Lung microvascular endothelial cell (primary cell): ENCODE data around the gene PRDM15. TPM values are rescaled to one million over a fixed set of nuclear protein-coding genes. Genes with fewer than 3 reads are reported as not detected.

Experiments used
- DNase-seq, 2 donors: peaks; one replicate each; pipeline versions ENCODE4 v3.0.0 to v3.0.0-alpha.2; 2010; ENCODE audit warnings: low read depth in 2 of 2
- total RNA-seq: library from RNA; depleted of rRNA; stranded (reverse); fragments of >200 nt; gene quantifications from 2 replicates; pipeline ENCODE4 v1.2.1, GENCODE V29; 2014

The PRDM15 gene
- total RNA-seq, 1 donor from 2014 or later = 3.0 TPM

DNA sequence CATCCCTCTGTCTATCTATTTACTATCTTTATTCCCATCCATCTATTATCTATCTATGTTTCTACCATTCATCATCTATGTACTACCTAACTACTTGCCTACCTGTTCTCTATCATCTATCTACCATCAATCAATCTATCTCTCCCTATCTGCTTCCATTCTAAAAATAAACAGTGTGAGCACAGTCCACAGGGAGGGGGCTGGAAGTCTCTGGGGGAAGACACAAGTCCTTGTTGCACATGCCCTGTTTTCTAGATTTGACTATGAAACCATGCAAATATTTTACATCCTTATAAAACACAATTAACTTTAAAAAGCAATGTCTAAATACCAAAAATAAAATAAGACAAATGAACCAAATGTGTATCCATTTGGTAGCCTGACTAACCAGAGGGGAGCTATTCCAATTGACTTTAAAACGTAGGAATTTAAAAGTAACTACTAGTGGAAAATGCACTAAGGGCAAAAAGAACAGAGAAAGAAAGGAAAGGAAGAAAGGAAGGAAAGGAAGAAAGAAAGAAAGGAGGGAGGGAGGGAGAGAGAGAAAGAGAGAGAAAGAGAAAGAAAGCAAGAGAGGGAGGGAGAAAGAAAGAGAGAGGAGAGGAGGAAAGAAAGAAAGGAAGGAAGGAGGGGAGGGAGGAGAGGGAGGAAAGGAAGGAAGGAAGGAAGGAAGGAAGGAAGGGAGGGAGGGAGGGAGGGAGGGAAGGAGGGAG is 98.7 kb downstream of the PRDM15 start:
- no peak for DNase-seq

DNA sequence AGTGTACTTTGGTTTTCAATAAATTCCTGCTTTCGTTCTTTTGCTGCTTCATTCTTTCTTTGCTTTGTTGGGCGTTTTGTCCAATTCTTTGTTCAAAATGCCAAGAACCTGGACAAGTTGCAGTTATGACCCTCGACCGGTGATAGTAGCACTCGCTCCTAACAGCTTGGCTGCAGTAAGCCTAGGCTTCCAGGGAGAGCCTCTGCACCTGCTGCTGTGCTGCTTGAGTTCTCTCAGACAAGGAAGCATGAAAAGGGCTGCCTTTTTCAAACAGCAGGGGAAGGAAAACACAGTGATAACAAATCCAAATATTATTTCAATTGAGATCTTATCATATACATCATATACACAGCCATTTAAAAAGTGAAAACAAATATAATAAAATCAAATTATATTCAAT is 99.5 kb downstream of the PRDM15 start:
- no peak for DNase-seq

DNA sequence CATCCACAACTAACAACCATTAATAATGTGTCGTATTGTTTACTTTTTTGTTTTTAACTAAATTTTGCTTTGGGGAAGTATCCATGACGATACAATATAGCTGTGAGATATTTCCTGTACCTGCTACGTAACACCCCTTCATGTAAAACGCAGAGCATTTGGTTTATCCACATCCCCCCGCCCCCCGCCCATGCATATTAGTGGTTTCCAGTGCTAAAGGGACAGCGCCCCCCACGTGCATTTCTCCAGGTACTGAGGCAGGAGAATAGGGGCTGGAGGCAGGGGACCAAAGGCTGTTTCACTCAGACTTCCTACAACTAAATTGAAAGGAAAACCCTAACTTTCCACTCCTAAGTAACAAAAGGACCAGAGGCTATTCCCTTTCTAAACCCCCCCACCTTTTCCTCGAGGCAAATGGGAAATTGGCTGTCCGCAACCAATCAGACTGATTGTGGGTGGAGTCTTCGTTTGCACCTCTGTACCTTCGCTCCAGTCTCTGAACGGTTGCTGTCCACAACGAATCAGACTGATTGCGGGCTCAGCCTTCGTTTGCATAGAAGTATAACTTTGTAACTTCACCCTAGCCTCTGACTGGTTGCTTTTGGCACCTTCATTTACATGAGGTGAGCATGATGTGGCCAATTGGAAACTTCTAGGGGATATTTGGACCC is 100.1 kb downstream of the PRDM15 start:
- no peak for DNase-seq

DNA sequence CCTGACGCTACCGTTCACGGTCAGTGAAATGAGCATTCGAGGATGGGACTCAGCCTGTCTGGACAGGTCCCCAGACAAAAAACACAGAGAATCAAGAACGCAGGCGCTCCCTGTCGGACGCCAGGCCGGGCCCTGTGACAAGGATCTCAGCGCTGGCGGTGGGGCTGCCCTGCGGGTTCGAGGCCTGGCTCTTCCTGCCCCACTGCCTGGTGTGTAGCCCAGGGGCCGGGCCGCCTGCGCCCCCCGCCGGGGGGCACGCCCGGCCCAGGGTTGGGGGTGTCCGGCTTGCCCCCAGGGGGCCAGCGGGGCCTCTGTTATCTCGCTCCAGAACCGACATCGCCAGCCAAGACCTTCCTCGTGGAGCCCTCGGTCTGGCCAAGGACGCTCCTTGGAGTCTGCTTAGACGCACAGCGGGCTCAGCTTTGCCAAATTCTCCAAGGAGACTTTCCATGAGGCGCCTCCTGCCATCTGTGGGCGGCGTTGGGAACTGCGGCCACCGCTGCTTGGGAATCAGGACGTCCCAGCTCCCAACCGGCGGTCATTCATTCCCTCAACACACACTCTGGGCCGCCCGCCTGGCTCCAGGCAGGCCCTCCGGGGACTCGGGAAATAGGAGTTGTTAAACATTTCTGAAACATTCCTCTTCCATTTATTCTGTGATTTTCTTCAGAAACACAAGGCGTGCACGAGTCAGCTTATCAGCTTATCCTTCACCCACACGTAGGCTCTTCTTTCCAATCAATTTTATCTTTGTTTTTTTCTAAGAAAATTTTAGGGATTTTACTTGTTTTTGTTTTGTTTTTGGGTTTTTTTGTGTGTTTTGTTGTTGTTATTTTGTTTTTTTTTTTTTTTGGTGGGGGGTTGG is 101.0 kb downstream of the PRDM15 start:
- DNase-seq = peak; percentile 68 to 75

DNA sequence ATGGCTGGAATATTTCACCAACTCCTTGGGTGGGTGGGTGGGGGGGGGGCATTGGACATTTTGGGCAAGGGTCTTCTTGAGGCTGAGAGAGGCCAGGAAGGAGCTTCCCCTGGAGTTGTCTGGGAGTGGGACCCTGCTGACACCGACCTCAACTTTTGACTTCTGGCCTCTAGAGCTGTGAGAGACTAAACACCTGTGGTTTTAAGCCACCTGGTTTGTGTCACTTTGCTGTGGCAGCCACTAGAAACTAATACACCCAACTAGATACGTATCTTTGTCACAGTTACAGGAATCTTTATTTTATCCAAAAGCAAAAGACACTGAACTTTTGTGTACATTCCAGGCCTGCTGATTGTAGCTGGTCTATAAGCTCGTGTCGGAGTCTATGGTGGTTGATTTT is 102.4 kb downstream of the PRDM15 start:
- DNase-seq = no peak

DNA sequence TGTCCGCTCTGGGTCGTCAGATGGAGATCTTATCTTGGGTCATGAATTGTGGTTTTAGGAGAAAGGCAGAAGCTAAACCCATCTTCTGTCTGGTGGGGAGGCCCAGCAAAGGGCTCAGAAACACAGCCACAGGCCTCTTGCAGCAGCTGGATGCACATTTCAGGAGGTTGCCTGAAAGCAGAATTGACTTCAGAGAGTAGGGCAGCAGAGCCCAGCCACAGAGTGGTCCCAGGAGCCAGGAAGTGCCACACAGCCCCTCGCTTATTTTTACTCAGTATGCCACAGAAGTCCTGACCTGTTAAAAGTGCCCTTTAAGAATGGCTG is 104.0 kb downstream of the PRDM15 start:
- no peak for DNase-seq

DNA sequence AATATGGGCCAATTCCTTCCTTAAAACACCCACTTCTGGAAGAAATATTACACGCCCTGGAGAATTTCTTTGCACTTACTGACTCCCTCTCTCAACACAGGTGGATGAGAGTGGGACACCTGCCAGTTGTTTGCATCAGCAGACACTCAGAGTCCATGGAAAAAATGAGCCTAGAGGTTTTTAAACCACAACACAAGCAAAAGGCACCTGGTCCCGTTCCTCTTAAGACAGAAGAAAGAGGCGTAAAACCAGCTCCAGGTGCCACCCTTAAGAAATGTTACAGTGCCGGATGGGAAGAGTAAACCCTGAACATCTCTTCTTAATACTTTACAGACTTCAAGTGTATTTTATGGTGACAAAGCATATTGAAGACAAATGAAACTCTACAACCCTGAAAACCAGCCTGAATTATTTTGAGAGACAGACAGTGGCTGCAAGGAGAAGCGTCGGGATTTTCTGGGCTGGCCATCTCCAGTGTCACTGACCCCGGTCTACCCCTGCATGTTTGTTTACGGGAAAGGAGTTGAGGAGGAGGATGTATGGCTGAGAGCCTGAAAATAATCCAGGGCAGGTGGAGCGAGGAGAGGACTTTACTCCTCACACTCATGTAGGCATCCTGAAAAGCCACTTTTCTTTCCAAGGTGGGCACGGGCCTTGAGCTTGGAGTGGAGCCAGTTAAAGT is 104.5 kb downstream of the PRDM15 start:
- no peak for DNase-seq

DNA sequence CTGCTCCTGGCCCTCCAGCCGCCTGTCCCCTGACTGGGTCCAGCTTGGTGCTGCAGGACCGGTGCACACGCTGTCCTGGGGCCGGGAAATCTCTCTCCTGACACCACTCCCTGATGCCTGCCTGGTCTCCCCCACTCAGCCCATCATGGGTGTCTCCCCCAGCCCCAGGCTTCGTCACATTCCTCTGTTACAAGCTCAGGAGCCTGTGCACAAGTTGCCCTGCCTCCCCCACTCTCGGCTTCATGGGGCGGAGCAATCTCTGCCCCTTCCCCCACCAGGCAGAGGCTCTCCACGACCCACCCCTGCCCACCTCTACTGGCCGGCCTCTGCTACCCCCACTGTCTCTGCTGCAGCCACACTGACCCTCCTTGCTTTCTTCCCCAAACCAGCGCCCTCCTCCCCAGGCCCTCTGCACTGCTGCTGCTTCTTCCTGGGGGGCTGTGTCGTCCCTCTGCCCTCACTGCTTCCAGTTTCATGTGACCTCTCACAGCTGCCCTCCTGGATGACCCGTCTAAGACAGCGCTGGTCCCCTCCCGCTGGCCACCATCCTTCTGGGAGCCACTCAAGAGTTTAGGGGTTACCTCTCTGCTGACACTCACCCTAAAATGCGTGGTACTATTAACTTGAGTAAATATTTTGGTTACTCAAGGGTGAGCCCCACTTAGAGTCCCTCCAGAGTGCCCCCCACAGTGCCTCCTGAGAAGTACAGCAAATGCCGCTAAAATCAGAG is 106.6 kb downstream of the PRDM15 start:
- DNase-seq = no peak

DNA sequence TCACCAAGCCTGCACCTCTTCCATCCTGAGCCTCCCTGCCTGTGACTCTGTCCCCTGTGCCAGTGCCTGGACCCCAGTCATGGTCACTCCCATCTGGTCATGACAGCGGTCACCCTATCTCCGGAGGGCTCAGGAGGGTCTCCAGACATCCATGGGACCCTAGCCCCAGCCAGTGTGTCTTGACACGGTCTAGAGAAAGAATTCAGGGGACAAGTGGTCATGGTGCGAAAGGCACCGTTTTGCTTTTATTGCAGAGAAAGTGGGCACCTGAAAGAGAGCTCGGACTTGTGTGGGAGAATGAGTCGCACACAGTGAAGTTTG is 107.6 kb downstream of the PRDM15 start:
- no peak for DNase-seq

DNA sequence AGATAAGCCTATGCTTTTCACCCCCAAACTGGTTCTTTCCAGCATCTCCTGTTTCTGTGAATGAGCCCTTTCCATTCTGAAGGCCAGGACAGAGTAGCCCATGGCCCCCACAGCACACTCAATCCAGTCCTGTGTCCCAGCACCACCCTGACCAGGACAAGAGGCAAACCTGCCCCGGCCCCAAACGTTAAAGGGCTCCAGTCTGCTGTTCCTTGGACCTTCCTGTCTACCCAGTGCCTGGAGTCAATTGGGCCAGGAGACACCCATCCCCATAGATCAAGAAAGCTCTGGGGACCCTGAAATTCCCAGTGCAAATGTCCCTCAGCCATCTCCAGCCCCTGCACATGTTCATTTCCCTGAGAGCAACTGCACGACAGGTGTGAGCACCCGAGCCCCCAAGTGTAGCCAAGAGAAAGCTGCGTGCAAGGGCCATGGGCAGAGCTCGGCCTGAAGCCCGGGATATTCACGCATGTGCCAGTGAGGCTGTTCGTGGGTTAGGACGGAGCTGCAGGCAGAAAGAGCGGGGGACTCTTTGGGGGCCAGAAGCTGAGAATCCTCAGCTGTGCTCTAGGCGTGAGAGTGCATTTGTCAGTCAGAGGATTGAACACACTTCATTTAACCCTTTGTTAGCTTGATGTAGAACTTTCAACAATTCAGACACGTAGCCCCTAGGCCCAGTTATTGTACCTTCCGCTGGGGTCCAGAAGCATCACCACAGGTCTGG is 108.1 kb downstream of the PRDM15 start:
- DNase-seq = no peak

DNA sequence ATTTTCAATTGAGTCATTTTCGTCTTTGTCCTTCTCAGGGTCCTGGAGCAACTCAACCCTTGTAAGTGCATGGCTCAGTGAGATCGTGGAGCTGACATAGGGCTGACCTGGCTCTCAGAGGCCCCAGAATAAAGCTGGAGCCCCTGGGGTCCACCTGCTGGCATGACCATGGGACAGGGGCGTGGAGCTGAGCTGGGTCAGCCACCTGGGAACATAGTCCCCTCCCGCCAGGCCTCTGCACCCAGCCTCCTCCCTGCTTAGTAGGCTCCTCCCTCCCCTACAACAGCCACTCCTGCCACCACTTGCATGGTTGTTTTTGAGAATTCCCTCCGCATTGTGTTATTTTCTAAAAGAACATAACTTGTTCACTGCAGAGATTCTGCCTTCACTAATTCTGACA is 109.2 kb downstream of the PRDM15 start:
- no peak for DNase-seq

DNA sequence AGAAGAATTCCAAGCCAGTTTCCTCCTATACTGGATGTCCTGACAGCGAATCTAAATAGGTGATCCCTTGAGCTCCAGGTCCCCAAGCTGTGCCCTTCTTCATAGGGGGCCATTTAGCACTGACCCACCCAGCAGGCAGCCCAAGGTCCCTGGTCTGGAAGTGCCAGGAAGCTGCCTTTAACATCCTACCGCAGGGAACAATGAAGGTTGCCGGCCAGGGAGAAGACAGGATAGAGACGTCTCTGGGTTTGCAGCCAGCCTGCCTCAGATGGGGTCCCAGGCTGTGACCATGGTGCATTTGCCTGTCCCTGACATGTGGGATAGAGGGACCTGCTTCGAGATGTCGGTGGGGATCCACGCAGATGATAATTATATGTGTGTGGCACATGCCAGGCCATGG is 109.6 kb downstream of the PRDM15 start:
- DNase-seq = no peak

DNA sequence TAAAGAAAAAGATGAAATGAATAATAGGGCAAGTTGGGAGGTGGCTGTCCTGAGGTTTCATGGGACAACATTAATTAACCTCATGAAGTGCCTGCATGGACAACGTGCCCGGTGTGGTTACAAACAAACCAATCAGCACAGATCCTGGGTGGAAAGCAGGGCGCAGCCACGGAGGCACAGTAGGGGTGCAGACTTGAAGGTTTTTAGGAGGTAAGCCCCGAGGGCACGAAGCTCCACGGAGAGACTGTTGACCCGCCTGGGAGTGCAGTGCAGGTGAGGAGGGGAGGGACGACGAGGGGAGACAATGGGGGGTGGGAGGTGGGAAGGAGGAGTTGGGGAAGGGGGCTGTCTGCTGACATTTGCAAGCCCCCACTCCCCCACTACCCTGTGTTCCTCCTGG is 110.0 kb downstream of the PRDM15 start:
- no peak for DNase-seq

DNA sequence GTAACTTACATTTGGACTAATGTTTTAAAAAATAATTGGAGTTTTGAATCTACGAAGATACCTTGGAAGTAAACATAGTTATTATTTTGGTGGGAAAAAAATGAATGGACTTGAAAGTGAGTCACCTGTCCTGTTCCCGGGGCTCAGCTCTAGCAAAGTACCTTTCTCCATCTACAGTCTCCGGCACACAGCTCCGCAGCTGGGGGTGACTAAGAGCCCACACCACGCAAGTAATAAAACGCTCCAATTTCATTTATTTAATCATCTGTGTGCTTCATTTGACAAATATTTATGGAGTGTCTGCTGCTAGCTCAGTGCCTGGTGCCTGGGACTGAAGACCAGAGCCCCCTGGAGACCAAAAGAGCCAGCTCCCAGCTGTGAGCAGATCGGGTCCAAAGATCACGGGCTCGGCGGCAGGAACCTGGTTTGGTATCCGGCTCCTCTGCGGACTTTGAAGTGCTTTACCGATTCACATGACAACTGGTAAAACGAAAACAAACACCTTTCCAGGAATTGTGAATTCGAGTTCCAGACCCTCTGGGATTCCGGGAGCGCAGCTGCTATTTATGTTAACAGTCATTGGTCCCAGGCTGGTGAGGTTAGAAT is 110.6 kb downstream of the PRDM15 start:
- DNase-seq = peak; percentile 22 to 83

DNA sequence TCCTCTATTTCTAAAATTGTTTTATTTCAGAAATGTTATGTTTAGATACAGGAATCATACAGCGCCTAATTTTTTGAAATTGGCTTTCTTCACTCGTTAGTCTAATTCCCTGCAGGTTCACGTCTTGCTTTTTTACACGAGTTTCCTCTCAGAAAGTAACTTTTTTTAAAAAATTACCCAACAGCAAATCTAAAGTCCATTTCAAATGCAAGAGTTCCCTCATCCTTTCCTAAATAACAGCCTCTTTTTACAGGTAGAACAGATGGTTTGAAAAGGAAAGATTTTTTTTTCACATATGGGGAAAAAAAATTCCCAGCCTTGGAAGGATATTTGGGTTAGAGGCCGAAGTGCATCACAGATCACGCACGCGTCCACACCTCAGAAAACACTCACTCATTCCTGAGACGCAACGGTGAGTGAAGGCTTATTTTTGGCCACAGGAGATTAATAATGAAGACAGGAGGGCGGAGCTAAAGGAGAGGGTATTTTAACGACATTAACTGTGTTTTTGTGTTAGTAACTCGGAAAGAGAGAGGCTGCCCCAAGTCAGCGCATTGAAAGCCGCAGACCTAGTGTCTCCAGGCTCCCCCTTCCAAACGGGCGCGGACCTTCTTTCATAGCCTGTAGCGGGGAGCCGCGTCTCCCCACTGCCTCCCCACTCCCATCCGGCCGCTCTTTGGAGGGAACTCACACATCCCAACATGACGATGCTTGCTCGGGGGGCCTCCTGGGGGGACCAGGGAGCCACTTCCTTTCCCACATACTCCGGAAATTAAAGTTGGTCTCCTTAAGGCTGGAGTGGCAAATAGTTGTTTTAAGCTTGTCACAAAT is 111.3 kb downstream of the PRDM15 start:
- DNase-seq = no peak

DNA sequence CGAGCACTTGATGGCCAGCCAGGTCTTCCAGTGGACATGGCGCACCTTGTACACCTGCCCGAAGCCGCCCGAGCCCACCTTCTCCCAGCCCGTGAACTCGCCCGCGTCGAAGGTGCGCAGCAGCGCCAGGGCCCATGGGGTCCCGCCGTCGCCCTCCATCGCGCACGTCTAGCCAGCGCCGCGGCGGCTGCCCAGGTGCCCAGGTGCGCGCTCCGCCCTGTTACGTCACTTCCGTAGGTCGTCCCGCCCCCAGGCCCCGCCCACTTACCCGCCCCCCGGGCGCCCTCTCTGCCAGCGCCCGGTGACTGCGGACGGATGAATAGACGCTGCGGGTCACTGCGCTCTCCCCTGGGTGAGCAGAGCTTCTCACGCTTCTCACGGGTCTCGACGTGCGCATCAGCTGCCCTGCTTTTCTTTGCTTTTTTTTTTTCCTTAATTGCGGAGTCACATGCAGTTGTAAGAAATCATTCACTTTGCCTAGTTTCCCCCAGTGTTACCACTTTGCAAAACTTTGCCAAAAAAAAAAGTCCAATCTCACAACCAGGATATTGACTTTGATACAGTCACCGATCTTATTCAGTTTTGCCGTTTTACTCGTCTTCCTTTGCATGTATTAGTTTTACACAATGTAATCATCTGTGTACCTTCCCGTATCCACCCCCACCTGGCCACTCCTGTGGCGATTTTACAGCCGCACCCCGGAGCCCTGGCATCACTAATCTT is 112.1 kb downstream of the PRDM15 start, which contains the start of gene RIPK4:
RIPK4 (minus strand) TSS at position 170 of the 723 bp plus-strand sequence; CDS start at position 159, 11 bp downstream.
- DNase-seq = peak in 1 of 2 donors; percentile 17

DNA sequence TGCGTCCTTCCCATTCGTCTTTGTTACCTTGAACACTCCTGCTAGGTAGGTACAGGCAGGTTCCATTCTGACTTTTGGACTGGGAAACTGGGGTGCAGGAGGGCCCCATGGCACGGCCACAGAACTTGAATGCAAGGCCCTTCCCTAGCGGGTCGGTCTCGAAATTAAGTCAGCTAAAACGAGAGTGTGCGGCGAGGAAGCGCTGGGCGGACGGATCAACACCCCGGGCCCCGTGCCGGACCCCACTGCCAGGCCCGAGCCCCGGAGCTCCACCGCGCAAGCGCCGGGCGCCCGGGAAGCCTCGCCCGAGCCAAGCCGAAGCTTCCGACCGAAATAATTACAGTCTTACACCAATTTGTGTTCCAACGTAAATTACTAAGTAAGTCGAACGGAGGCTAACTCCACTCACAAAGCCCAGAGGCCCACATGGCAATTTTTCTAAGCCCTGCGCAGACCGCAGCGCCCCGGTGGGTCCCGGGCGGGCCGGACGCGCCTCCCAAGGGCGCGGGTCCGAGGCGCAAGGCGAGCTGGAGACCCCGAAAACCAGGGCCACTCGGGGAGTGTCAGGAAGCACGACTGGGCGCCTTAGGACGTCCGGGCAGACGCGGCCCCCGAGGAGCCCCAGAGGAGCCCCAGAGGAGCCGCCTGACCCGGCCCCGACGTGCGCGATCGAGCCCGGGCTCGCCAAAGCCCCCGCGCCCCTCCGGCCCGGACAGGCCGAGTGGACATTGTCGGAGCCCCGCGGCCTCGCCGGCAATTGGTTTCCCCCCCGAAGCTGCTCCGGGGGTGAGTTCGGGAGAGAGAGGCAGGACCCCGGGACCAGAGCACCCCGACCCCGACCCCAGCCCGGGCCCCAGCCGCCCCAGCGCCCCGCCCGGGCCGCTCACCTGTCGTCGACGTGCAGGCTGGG is 112.9 kb downstream of the PRDM15 start:
- DNase-seq = no peak

DNA sequence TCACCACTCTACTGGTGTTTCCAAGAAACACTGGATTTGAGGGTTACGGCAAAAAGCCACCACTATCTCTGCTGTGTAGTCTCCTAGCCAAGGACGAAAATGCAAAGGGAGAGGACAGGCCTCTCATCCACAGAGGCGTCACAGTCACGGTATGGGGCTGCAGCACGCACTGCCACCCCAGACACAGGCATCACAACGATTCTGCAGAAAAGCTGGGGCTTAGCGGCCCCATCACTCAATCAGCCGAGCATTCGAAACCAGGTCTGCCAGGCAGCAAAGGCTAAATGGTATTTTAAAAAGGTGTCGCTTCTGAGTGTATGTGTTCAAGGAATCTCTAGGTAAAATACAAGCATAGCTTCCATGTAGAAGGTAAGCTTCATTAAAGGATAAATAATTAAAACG is 113.7 kb downstream of the PRDM15 start:
- DNase-seq = no peak
